Measurements from ENCODE around the gene UBE2R2. TPM values are rescaled to one million over a fixed set of nuclear protein-coding genes. Genes with fewer than 3 reads are reported as not detected.

The UBE2R2 gene
- total RNA-seq, 2 experiments from 2014 or later = 13.7 to 57.3 TPM

DNA sequence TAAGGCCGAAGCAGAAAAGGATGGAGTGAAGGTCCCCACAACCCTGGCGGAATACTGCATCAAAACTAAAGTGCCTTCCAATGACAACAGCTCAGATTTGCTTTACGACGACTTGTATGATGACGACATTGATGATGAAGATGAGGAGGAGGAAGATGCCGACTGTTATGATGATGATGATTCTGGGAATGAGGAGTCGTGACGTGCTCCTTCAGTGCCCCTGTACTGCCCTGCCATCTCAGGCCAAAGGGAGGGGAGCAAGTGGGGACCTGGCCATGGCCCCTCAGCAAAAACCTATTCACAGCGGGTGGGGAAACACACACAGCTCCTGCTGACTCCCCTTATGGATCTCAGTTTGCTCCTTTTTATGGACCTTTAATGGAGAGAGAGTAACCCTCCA, 100.1 kb downstream of the UBE2R2 start:
- Histone ChIP-seq H3K27ac (ENCODE audit: low read depth, low read length, poor library complexity, severe bottlenecking) (no peak overlapping the region), H4K20me1 (ENCODE audit: insufficient read depth, low read length) (no peaks in the 10 kb centered on the region), H3K4me2 (ENCODE audit: low read length) (no peak overlapping the region), H3K79me2 (ENCODE audit: insufficient read depth, low read depth, low read length) (no peaks in the 10 kb centered on the region), H3K9me3 (ENCODE audit: low read length) (no peaks in the 10 kb centered on the region), H2AFZ (ENCODE audit: low read length) (no peak overlapping the region), H3K4me3 (ENCODE audit: low read depth, low read length, poor library complexity, severe bottlenecking) (no peak overlapping the region), H3K4me1 (ENCODE audit: insufficient read depth, low read length, poor library complexity, severe bottlenecking) (no peaks in the 10 kb centered on the region), H3K36me3 (ENCODE audit: insufficient read depth, low read length) (peaks cover 99% of the 10 kb centered on the region), H3K9me2 (ENCODE audit: insufficient read depth, low read length) (no peaks in the 10 kb centered on the region)
- intact Hi-C loops (cut with micrococcal nuclease; ENCODE audit: unreplicated experiment) = no loop called here
- ChIA-PET POLR2A (no interaction called here), CTCF (ENCODE audit: unreplicated experiment) (no interaction called here)
- BruUV-seq (replicated peaks) = no TSS peak
- no peak for TF ChIP-seq EZH2phosphoT487 (IDR thresholded peaks at IDR 0.05; ENCODE audit: borderline replicate concordance, low read depth, low read length)
- TF ChIP-seq, protein P1, sequence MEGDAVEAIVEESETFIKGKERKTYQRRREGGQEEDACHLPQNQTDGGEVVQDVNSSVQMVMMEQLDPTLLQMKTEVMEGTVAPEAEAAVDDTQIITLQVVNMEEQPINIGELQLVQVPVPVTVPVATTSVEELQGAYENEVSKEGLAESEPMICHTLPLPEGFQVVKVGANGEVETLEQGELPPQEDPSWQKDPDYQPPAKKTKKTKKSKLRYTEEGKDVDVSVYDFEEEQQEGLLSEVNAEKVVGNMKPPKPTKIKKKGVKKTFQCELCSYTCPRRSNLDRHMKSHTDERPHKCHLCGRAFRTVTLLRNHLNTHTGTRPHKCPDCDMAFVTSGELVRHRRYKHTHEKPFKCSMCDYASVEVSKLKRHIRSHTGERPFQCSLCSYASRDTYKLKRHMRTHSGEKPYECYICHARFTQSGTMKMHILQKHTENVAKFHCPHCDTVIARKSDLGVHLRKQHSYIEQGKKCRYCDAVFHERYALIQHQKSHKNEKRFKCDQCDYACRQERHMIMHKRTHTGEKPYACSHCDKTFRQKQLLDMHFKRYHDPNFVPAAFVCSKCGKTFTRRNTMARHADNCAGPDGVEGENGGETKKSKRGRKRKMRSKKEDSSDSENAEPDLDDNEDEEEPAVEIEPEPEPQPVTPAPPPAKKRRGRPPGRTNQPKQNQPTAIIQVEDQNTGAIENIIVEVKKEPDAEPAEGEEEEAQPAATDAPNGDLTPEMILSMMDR (conservative IDR thresholded peaks at IDR 0.05; ENCODE audit: low read length) = no peak
- DNase-seq (ENCODE audit: low spot score) = no peak

DNA sequence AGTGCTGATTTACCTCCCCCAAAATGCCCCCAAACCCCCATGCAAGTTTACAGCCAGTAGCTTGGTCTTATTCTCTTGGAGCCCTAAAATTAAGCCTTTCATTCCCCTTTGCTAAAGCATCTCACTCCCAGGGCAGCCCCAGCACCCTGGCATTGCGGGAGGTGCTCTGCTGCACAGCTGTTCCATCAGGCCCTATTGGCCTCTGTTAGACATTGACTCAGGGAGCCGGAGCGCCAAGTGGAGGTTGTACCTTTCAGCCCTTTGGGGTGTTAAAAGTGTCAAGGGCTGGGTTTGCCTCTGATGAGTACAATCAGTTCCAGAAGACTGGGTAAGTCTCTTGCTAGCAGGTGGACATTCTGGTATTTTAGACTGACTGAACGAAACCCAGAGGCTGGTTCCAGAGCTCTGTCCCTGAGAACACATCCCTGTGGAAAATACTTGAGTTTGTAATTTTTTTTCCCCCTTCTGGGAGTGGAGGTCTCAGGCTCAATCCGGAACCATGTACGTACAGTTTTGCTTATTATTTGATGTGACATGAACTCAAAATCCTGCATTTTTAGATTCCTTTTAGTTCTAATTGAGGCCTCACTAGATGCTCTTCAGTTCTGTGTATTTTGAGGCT, 102.4 kb downstream of the UBE2R2 start:
- H2AFZ ChIP-seq (ENCODE audit: low read length) = no peak overlapping the region
- no peaks in the 10 kb centered on the region for H3K9me2 ChIP-seq (ENCODE audit: insufficient read depth, low read length)
- DNase-seq (ENCODE audit: low spot score) = no peak
- peaks cover 99% of the 10 kb centered on the region for H3K36me3 ChIP-seq (ENCODE audit: insufficient read depth, low read length)
- BruUV-seq (replicated peaks) = no TSS peak
- no peaks in the 10 kb centered on the region for H4K20me1 ChIP-seq (ENCODE audit: insufficient read depth, low read length)
- no peak for TF ChIP-seq EZH2phosphoT487 (IDR thresholded peaks at IDR 0.05; ENCODE audit: borderline replicate concordance, low read depth, low read length)
- TF ChIP-seq, protein P1 (conservative IDR thresholded peaks at IDR 0.05; ENCODE audit: low read length) = no peak
- intact Hi-C loops (cut with micrococcal nuclease; ENCODE audit: unreplicated experiment) = no loop called here
- ChIA-PET CTCF (ENCODE audit: unreplicated experiment) (no interaction called here), POLR2A (interaction anchor here (0.6 to 0.7 kb wide), 2 partner anchors 22 to 377 kb away, joined by 3 read pairs; no protein-coding TSS in a partner anchor)
- no peak overlapping the region for H3K4me2 ChIP-seq (ENCODE audit: low read length)
- no peak overlapping the region for H3K4me3 ChIP-seq (ENCODE audit: low read depth, low read length, poor library complexity, severe bottlenecking)
- no peaks in the 10 kb centered on the region for H3K79me2 ChIP-seq (ENCODE audit: insufficient read depth, low read depth, low read length)
- no peaks in the 10 kb centered on the region for H3K4me1 ChIP-seq (ENCODE audit: insufficient read depth, low read length, poor library complexity, severe bottlenecking)
- no peaks in the 10 kb centered on the region for H3K9me3 ChIP-seq (ENCODE audit: low read length)
- no peak overlapping the region for H3K27ac ChIP-seq (ENCODE audit: low read depth, low read length, poor library complexity, severe bottlenecking)

Data from OCI-LY7 (cell line).